Activated T-cell treated with anti-CD3 and anti-CD28 coated beads, Interleukin-2, amount 50 U/mL, for 48 hours (primary cell): Measurements from ENCODE around the gene OCRL.

Experiments used
- DNase-seq, 2 experiments: peaks; one replicate each; pipeline ENCODE4 v3.0.0-alpha.2; 2020

OCRL gene

GRCh38 chrX:129638917-129639316 lies 98.9 kb downstream of the OCRL start:
- no peak for DNase-seq

GRCh38 chrX:129640737-129641136 lies 100.7 kb downstream of the OCRL start:
- no peak for DNase-seq

GRCh38 chrX:129641469-129641868 lies 101.4 kb downstream of the OCRL start:
- DNase-seq: no peak

GRCh38 chrX:129641941-129642340 lies 101.9 kb downstream of the OCRL start:
- no peak for DNase-seq
